ENCODE measurements around the gene GCG.

DNA sequence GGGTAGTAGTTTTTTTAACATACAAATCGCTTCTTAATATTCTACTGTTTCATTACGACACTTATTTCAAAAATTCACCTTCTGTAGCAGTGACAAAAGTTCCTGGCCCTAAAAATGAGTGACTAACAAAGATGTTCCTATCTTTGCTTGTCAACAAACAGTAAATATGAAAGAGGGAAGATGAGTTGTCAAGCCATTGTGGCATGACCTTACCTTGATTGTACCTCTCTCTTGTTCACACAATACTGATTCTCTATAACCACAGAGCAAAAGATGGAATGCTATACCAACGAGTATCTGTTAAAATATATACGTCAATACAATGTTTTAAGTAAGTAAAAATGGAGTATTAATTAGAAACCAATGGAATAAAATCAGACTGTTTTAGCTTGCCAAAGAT, 14.7 kb upstream of the GCG start:
- TF ChIP-seq, protein P1, sequence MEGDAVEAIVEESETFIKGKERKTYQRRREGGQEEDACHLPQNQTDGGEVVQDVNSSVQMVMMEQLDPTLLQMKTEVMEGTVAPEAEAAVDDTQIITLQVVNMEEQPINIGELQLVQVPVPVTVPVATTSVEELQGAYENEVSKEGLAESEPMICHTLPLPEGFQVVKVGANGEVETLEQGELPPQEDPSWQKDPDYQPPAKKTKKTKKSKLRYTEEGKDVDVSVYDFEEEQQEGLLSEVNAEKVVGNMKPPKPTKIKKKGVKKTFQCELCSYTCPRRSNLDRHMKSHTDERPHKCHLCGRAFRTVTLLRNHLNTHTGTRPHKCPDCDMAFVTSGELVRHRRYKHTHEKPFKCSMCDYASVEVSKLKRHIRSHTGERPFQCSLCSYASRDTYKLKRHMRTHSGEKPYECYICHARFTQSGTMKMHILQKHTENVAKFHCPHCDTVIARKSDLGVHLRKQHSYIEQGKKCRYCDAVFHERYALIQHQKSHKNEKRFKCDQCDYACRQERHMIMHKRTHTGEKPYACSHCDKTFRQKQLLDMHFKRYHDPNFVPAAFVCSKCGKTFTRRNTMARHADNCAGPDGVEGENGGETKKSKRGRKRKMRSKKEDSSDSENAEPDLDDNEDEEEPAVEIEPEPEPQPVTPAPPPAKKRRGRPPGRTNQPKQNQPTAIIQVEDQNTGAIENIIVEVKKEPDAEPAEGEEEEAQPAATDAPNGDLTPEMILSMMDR (IDR thresholded peaks at IDR 0.05; ENCODE audit: low read depth, low read length, missing input control), result no peak
- TF ChIP-seq FOXA1 (IDR thresholded peaks at IDR 0.05) (no peak), RAD21 (IDR thresholded peaks at IDR 0.05) (no peak), GABPA (IDR thresholded peaks at IDR 0.05 in 1 of 2, conservative IDR thresholded peaks at IDR 0.05 in 1 of 2) (no peak), HNF4G (IDR thresholded peaks at IDR 0.05) (no peak), YY1 (IDR thresholded peaks at IDR 0.05) (no peak)
- TF ChIP-seq, protein P2, sequence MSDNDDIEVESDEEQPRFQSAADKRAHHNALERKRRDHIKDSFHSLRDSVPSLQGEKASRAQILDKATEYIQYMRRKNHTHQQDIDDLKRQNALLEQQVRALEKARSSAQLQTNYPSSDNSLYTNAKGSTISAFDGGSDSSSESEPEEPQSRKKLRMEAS (IDR thresholded peaks at IDR 0.05), result no peak
- TF ChIP-seq, protein P3, sequence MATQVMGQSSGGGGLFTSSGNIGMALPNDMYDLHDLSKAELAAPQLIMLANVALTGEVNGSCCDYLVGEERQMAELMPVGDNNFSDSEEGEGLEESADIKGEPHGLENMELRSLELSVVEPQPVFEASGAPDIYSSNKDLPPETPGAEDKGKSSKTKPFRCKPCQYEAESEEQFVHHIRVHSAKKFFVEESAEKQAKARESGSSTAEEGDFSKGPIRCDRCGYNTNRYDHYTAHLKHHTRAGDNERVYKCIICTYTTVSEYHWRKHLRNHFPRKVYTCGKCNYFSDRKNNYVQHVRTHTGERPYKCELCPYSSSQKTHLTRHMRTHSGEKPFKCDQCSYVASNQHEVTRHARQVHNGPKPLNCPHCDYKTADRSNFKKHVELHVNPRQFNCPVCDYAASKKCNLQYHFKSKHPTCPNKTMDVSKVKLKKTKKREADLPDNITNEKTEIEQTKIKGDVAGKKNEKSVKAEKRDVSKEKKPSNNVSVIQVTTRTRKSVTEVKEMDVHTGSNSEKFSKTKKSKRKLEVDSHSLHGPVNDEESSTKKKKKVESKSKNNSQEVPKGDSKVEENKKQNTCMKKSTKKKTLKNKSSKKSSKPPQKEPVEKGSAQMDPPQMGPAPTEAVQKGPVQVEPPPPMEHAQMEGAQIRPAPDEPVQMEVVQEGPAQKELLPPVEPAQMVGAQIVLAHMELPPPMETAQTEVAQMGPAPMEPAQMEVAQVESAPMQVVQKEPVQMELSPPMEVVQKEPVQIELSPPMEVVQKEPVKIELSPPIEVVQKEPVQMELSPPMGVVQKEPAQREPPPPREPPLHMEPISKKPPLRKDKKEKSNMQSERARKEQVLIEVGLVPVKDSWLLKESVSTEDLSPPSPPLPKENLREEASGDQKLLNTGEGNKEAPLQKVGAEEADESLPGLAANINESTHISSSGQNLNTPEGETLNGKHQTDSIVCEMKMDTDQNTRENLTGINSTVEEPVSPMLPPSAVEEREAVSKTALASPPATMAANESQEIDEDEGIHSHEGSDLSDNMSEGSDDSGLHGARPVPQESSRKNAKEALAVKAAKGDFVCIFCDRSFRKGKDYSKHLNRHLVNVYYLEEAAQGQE (IDR thresholded peaks at IDR 0.05), result no peak
